Gastroesophageal sphincter (tissue), 3 donors: Measurements from ENCODE around the gene FBH1.

Experiments used
- CTCF ChIP-seq, 4 experiments: fragments of 200-600 bp in 2 of 4; fragments of 450-650 bp in 2 of 4; sonication (generic) in 1 of 4; IDR thresholded peaks; one replicate each; pipeline ENCODE4 v1.5.1; 2017 to 2019; ENCODE audit warnings: antibody characterized with exemption in 4 of 4, mild to moderate bottlenecking in 2 of 4, moderate library complexity in 2 of 4
- EP300 ChIP-seq: sonication (generic); formaldehyde crosslinking; IDR thresholded peaks from one replicate; pipeline ENCODE4 v1.6.1; 2017; ENCODE audit warnings: antibody characterized with exemption, mild to moderate bottlenecking

GRCh38 chr10:5942001-5942400, 52.0 kb downstream of the FBH1 start:
- no peak for TF ChIP-seq EP300
- no peak for TF ChIP-seq CTCF (IDR thresholded peaks at IDR 0.05)
